ENCODE measurements around the gene MYRIP.
"Not testable (repeated sequence)": the region's sequence is repeated elsewhere in the genome, so short reads cannot be mapped to it uniquely, and the experiment has no call there.

The MYRIP gene

GRCh38 chr3:40024526-40024925 lies 215.1 kb downstream of the MYRIP start:
- no peak for DNase-seq (ENCODE audit: extremely low read depth, low read depth)

GRCh38 chr3:40025892-40026291 lies 216.5 kb downstream of the MYRIP start:
- DNase-seq (ENCODE audit: extremely low read depth, low read depth): not testable (repeated sequence)

More at GRCh38 chr3:40024526-40024925, 215.1 kb downstream of the MYRIP start:
- TF ChIP-seq CTCF (IDR thresholded peaks at IDR 0.05; ENCODE audit: low read depth, low read length): no peak

DNA sequence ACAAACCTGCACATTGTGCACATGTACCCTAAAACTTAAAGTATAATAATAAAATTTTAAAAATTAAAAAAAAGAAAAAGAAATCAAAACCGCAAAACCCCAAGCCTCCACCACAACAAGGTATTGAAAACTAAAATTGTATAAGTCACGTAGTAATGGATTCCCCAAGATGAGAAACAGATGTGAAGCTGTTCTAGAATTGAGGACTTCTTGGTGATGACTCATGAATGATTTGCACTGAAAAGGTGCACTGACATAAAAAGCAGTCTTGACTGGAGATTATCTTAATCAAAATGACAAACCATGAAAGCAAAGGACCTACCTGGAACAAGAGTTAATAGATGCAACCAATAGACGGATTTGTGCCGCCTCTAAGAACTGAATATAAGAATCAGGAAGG lies 225.8 kb downstream of the MYRIP start:
- no peak for DNase-seq (ENCODE audit: extremely low read depth, low read depth)
- no peak for TF ChIP-seq CTCF (IDR thresholded peaks at IDR 0.05; ENCODE audit: low read depth, low read length)

DNA sequence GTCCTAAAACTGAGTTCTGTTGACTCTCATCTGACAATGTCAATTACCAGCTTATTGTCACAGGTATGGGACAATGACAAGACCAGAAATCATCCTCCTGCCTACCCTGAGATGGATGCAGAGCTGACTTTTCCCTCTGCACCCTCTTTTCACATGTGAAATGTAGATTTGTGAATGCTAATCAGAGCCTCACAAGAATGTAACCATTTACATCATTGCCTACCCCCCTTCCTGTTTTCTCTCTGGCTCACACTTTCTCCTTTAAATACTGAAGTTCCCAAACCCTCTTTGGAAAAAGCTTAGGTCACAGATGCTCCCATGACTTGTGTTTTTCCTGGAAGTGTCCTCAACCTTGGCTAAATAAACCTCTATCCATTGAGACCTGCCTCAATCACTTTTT lies 228.2 kb downstream of the MYRIP start:
- TF ChIP-seq CTCF (IDR thresholded peaks at IDR 0.05; ENCODE audit: low read depth, low read length): no peak

DNA sequence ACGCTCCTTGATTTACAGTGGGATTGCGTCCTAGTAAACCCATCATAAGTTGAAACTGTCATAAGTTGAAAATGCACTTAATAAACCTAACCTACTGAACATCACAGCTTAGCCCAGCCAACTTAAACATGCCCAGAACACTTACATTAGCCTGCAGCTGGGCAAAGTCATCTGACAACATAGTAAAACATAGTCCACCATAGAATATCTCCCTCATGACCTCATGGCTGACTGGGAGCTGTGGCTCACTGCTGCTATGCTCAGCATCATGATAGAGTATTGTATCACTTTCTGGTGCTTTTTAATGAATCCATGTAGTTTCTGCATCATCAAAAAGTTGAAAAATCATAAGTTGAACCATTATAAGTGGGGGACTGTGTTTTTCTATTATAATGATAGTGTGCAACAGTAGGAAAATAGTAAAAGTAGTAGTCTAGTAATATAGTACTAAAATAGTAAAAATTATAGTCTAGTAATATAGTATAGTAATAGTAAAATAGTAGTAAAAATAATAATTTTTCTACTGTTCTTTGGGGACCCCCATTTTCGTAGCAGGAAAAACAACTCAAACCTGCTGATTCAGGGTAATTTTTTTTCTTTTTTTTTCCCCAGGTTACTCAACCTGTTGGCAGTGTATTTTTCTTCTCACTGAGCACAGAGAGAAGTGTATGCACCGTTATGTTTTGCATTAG lies 233.5 kb downstream of the MYRIP start:
- no peak for TF ChIP-seq CTCF (IDR thresholded peaks at IDR 0.05; ENCODE audit: low read depth, low read length)
- DNase-seq (ENCODE audit: extremely low read depth, low read depth): no peak

More for the DNA sequence above, 228.2 kb downstream of the MYRIP start:
- no peak for DNase-seq (ENCODE audit: extremely low read depth, low read depth)

DNA sequence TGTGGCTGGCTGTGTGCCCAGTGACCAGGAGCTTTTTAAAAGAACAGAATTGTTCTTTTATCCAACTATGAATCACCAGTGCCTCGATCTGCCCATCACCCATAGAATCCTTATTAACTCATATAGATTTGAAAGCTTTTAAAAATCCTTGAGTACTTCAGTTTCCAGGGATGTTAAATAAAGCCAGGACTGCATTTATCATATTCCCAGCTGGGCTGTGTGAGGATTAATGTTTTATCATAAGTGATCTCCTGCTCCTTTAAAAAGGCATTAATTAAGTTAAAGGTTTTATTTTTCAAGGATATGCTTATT lies 234.0 kb downstream of the MYRIP start:
- peak; percentile 60 for DNase-seq (ENCODE audit: extremely low read depth, low read depth)
- no peak for TF ChIP-seq CTCF (IDR thresholded peaks at IDR 0.05; ENCODE audit: low read depth, low read length)

DNA sequence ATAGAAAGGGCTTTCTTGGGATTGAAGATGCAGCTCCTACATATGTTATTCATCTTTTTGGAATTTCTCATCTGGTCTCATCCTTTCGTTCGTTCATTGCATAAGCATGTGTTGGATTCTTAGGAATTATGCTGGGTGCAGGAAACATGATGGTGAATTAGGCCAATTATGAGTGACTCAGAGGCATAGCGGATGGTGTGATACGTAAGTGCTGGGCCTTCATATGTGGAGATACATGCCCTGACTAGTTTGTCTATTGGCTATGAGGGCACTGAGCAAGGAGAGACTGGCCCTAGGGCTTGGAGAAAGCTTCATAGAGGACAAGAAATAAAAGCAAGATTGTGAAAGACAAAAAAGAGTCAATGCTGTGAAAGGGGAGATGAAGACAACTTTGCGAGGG lies 235.1 kb downstream of the MYRIP start:
- no peak for TF ChIP-seq CTCF (IDR thresholded peaks at IDR 0.05; ENCODE audit: low read depth, low read length)
- DNase-seq (ENCODE audit: extremely low read depth, low read depth): peak; percentile 71

DNA sequence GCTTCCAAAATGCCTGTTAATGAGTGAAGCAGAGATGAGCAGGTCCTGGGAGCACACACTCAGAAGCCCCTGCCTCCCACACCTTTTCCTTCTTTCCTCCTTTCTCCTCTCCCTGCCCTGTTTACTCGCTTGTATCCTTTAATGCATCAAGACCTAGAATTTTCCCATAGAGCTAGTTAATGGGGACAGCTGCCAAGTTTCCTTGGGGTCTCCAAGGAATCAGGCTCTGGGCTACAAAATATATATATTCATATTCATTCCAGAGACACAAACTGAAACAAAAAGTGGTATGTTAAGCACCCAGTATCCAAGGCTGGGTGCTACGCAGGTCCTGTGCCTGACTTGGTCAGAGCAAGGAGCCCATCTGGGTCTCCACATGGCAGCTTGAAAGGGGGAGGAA lies 235.6 kb downstream of the MYRIP start:
- TF ChIP-seq CTCF (IDR thresholded peaks at IDR 0.05; ENCODE audit: low read depth, low read length): no peak

More for the DNA sequence above, 235.6 kb downstream of the MYRIP start:
- no peak for DNase-seq (ENCODE audit: extremely low read depth, low read depth)
